OCI-LY3 (cell line): ENCODE results near the gene NMU.
A peak's percentile ranks its signal among the peaks of the same experiment; 100 is the strongest.

Experiments
- H2AFZ ChIP-seq: fragments of 200-600, 300-600 bp; shearing (Covaris generic); 2 replicates; pipeline ENCODE4 v1.6.0; 2014; ENCODE audit warnings: antibody characterized with exemption, low read depth, low read length
- H3K27ac ChIP-seq: fragments of 200-600, 300-600 bp; sonication (generic); 2 replicates; pipeline ENCODE4 v1.5.1; 2014; ENCODE audit warnings: mild to moderate bottlenecking, low read length, moderate library complexity, mixed read lengths
- H3K27me3 ChIP-seq: fragments of 200-600, 300-600 bp; sonication (generic); 2 replicates; pipeline ENCODE4 v1.6.1; 2014; ENCODE audit warnings: low read depth, low read length, mixed read lengths
- H3K36me3 ChIP-seq: fragments of 200-600, 300-600 bp; sonication (generic); replicated peaks from 2 replicates; pipeline ENCODE3; 2014; ENCODE audit warnings: low read depth, low read length, mixed read lengths
- H3K4me1 ChIP-seq: fragments of 300-600, 200-600 bp; sonication (generic); 2 replicates; pipeline ENCODE4 v1.6.1; 2014; ENCODE audit warnings: low read length, mixed read lengths
- H3K4me2 ChIP-seq: fragments of 200-600, 300-600 bp; sonication (generic); 2 replicates; pipeline ENCODE4 v1.6.1; 2014; ENCODE audit warnings: low read length, mixed read lengths
- H3K4me3 ChIP-seq: fragments of 300-600, 200-600 bp; sonication (generic); 2 replicates; pipeline ENCODE4 v1.5.1; 2014; ENCODE audit warnings: antibody characterized with exemption, mild to moderate bottlenecking, low read length, moderate library complexity
- H3K79me2 ChIP-seq: fragments of 300-600, 200-600 bp; shearing (Covaris generic); 2 replicates; pipeline ENCODE4 v1.6.1; 2014; ENCODE audit warnings: mild to moderate bottlenecking, low read length, mixed read lengths
- H3K9ac ChIP-seq: fragments of 300-600, 200-600 bp; shearing (Covaris generic); 2 replicates; pipeline ENCODE4 v1.6.0; 2014; ENCODE audit warnings: mild to moderate bottlenecking, low read length, moderate library complexity
- H3K9me3 ChIP-seq: fragments of 200-600, 300-600 bp; shearing (Covaris generic); 2 replicates; pipeline ENCODE4 v1.6.1; 2014; ENCODE audit warnings: low read length, mixed read lengths; ENCODE audit not compliant: insufficient read depth
- H4K20me1 ChIP-seq: fragments of 200-600, 300-600 bp; sonication (generic); 2 replicates; pipeline ENCODE4 v1.6.1; 2016; ENCODE audit warnings: low read length, mixed read lengths; ENCODE audit not compliant: insufficient read depth
- CTCF ChIP-seq: fragments of 200-600, 300-600 bp; sonication (generic); IDR thresholded peaks from 2 replicates; pipeline ENCODE4 v1.5.1; 2014; ENCODE audit warnings: antibody characterized with exemption, low read length, low read depth
- EZH2phosphoT487 ChIP-seq: fragments of 200-600 bp; shearing (Covaris generic); IDR thresholded peaks from 2 replicates; pipeline ENCODE4 v1.6.1; 2018; ENCODE audit warnings: antibody characterized with exemption, mixed run types, low read depth

NMU gene

GRCh38 chr4:55617587-55618197 is 18.4 kb downstream of the NMU start:
- TF ChIP-seq CTCF (no peak), EZH2phosphoT487 (no peak)
- H3K36me3 ChIP-seq = no peaks in the 10 kb centered on the region
- 0 out of 2 replicates have a peak overlapping the region, but pooled peaks have one; percentile 2 for H3K4me3 ChIP-seq
- no peaks in the 10 kb centered on the region for H4K20me1 ChIP-seq
- no peak overlapping the region for H3K27ac ChIP-seq
- H2AFZ ChIP-seq = no peak overlapping the region
- no peaks in the 10 kb centered on the region for H3K27me3 ChIP-seq
- H3K9me3 ChIP-seq = no peaks in the 10 kb centered on the region
- H3K9ac ChIP-seq = no peak overlapping the region
- peak overlapping the region; percentile 32 for H3K4me2 ChIP-seq
- H3K4me1 ChIP-seq = peaks cover 12% of the 10 kb centered on the region
- H3K79me2 ChIP-seq = no peaks in the 10 kb centered on the region

- H3K27me3 ChIP-seq = no peaks in the 10 kb centered on the region
- no peaks in the 10 kb centered on the region for H4K20me1 ChIP-seq
- H3K27ac ChIP-seq = no peak overlapping the region
- H3K79me2 ChIP-seq = no peaks in the 10 kb centered on the region
- H3K4me2 ChIP-seq = no peak overlapping the region
- no peak overlapping the region for H2AFZ ChIP-seq
- peaks cover 12% of the 10 kb centered on the region for H3K4me1 ChIP-seq
- H3K4me3 ChIP-seq = no peak overlapping the region
- H3K36me3 ChIP-seq = no peaks in the 10 kb centered on the region
- TF ChIP-seq EZH2phosphoT487 = no peak
- no peak for TF ChIP-seq CTCF
- no peak overlapping the region for H3K9ac ChIP-seq
- no peaks in the 10 kb centered on the region for H3K9me3 ChIP-seq
Measured at GRCh38 chr4:55615008-55615407, 21.1 kb downstream of the NMU start.

GRCh38 chr4:55613621-55614020 is 22.5 kb downstream of the NMU start:
- Histone ChIP-seq H3K4me2 (no peak overlapping the region), H3K79me2 (no peaks in the 10 kb centered on the region), H4K20me1 (no peaks in the 10 kb centered on the region), H3K4me3 (no peak overlapping the region), H3K9ac (no peak overlapping the region), H3K9me3 (no peaks in the 10 kb centered on the region), H3K4me1 (peaks cover 12% of the 10 kb centered on the region), H3K36me3 (no peaks in the 10 kb centered on the region), H2AFZ (no peak overlapping the region), H3K27ac (no peak overlapping the region), H3K27me3 (no peaks in the 10 kb centered on the region)
- TF ChIP-seq CTCF (no peak), EZH2phosphoT487 (no peak)

- no peaks in the 10 kb centered on the region for H3K9me3 ChIP-seq
- H4K20me1 ChIP-seq = no peaks in the 10 kb centered on the region
- peaks cover 1% of the 10 kb centered on the region for H3K4me1 ChIP-seq
- no peak overlapping the region for H3K27ac ChIP-seq
- TF ChIP-seq CTCF = no peak
- TF ChIP-seq EZH2phosphoT487 = no peak
- H2AFZ ChIP-seq = no peak overlapping the region
- H3K27me3 ChIP-seq = no peaks in the 10 kb centered on the region
- no peaks in the 10 kb centered on the region for H3K79me2 ChIP-seq
- H3K4me3 ChIP-seq = no peak overlapping the region
- H3K9ac ChIP-seq = no peak overlapping the region
- no peaks in the 10 kb centered on the region for H3K36me3 ChIP-seq
- H3K4me2 ChIP-seq = no peak overlapping the region
Measured at GRCh38 chr4:55612341-55612740, 23.8 kb downstream of the NMU start.
